T-helper 2 cell treated with Interferon-gamma antibody and Interleukin-4, amounts not matched to agents 100 ng/mL and 5 ng/mL, for 36 hours (primary cell): Measurements from ENCODE around the gene GPR176. TPM values are rescaled to one million over a fixed set of nuclear protein-coding genes. Genes with fewer than 3 reads are reported as not detected.

Experiments
- intact Hi-C: fragments of 100-400 bp; cut with micrococcal nuclease; formaldehyde crosslinking; loops from one replicate; pipeline ENCODE4 v1.15.1; 2023
- total RNA-seq: library from RNA; stranded (reverse); gene quantifications from 2 replicates; pipeline ENCODE4 v1.2.3, GENCODE V29; 2022

The GPR176 gene
- total RNA-seq, 1 donor from 2014 or later, result not detected

GRCh38 chr15:39860871-39861270 is 59.2 kb downstream of the GPR176 start:
- intact Hi-C loops, result no loop called here

GRCh38 chr15:39860200-39860599 is 59.9 kb downstream of the GPR176 start:
- intact Hi-C loops, result no loop called here

- intact Hi-C loops, result no loop called here
Measured at GRCh38 chr15:39859636-39860035, 60.4 kb downstream of the GPR176 start.

DNA sequence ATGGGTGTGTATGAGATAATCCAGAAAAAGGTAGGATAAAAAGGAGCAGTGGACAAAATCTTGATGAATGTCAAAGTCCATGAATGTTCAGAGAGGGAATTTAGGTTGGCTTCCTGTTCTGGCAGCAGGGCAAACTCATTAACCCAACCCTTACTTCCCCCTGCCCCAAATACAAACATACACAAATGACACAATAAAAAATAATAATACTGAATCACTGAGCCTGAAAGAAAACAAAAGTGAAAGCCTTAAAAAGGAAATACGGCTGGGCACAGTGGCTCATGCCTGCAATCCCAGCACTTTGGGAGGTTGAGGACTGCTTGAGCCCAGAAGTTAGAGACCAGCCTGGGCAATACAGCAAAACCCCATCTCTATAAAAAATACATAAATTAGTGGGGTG is 62.9 kb downstream of the GPR176 start:
- intact Hi-C loops, result no loop called here

DNA sequence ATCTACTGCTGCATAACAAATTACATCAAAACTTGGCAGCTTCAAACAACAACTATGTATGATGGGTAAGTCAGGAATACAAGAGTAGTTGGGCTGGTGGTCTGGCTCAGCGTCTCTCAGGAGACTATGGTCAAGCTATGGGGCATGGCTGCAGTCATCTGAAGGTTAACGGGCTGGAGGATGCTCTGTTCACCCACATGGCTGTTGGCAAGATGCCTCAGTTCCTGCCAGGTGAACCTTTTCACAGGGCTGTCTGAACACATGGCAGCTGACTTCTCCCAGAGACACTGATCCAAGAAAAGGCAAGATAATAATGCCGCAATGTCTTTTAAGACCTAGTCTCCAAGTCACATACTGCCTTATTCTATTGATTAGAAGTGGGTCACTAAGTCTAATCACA is 63.7 kb downstream of the GPR176 start:
- intact Hi-C loops, result no loop called here

DNA sequence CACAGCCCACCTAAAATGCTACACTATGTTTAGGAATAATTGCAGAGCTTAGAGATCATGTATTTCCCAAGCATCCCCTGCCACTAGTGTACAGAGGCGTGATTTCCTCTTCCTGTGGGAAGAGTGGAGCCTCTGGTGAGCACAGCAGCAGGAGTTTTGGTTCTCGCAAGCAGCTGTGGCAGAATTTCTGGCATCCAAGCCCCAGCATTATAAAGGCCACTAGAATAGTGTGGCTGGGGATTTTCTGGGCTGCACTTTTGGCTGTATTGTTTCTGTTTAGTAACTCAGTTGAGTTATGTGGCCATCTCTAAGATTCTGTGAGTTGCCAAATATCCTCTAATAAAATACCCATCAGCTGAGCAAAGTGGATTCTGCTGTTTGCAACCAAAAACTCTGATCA is 64.7 kb downstream of the GPR176 start:
- intact Hi-C loops, result no loop called here

GRCh38 chr15:39854161-39854560 is 65.9 kb downstream of the GPR176 start:
- intact Hi-C loops, result no loop called here

GRCh38 chr15:39852250-39852649 is 67.8 kb downstream of the GPR176 start:
- intact Hi-C loops, result no loop called here

- intact Hi-C loops, result no loop called here
Measured at GRCh38 chr15:39851500-39852092, 68.5 kb downstream of the GPR176 start.

GRCh38 chr15:39850436-39850835 is 69.6 kb downstream of the GPR176 start:
- intact Hi-C loops, result no loop called here

DNA sequence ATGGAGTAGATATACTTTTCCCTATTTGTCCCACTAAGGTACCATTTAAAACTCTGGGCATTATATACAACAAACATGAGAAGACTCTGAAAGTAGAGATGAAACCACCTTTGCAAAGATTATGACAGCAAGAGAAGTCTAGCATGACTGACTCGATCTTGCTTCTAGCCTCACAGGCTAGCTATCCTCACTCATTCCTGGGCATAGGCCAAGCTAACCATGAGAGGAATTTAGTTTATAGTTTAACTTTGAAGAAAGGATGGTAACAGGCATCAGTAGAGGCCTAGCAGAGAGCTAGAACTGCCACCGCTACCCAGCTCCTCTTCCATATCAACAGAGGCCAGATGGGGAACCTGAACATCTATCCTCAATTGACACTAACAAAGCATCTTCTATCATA is 74.0 kb downstream of the GPR176 start:
- intact Hi-C loops, result no loop called here

DNA sequence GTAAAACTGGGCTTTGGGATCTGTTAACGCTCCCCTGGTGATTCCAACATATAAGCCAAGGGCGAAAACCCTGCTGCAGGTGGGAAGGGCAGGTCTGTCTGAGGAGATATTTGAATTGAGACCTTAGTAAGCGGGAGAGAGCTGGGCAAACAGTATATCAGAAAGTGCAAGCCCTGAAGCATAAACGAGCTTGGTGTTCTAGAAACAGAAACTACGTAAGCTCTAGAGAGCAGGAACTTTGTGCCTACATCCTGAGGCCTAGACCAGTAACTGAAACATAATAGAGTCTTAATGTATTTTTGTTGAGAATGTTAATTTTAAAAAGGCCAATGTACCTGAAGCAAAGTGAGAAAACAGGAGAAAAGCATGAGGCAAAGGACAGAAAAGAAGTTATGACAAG is 74.5 kb downstream of the GPR176 start:
- intact Hi-C loops, result no loop called here

DNA sequence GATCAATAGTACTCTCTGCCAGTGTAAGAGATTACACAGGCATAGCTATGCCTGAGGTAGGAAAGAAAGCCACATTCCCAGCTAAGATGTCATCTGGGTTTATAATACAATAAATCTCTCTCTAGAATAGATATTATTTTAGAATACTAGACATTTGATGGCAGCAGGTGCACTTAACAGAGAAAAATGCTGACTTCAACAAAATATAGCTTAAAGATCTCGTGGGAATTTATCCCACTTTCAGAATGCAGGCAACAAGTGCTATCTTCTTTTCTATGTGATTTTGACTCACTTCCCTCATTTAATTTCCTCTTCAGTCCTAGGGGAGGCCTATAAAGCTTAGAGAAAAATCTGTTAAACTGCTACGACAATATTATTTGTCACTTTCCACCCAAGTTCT is 76.5 kb downstream of the GPR176 start:
- intact Hi-C loops, result no loop called here

DNA sequence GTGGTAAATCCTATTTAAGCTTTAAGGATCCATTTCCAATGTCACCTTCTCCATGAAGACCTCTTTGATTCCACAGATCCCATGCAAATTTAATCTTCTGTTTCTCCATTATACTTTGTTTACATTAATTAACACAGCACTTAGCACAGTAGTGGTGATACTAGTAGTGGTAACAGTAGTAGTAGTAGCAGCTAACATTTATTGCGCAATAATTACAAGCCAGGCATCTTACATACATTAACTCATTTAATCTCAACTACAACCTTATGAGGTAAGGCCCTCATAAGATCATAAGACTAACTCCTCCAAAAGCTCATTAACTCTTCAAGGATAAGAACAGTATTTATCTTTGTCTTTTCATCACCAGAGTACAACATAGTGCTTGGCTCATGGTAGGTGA is 82.6 kb downstream of the GPR176 start:
- intact Hi-C loops, result no loop called here

DNA sequence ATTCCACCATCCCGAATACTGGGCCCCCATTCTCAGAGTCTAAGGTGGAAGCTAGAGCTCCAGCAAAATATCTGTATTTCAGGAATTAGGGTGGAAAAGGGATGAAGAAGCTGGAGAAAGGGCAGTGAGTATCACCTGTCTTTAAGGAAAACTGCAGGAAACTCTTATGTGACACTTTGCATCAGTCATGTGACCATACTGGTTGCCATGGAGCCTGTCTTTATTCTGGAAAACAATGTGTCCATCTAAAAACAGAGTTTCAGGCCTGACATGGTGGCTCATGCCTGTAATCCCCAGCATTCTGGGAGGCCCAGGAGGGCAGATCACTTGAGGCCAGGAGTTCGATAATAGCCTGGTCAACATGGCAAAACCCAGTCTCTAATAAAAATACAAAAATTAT is 84.5 kb downstream of the GPR176 start:
- intact Hi-C loops, result no loop called here

- intact Hi-C loops, result no loop called here
Measured at GRCh38 chr15:39834256-39834655, 85.8 kb downstream of the GPR176 start.

DNA sequence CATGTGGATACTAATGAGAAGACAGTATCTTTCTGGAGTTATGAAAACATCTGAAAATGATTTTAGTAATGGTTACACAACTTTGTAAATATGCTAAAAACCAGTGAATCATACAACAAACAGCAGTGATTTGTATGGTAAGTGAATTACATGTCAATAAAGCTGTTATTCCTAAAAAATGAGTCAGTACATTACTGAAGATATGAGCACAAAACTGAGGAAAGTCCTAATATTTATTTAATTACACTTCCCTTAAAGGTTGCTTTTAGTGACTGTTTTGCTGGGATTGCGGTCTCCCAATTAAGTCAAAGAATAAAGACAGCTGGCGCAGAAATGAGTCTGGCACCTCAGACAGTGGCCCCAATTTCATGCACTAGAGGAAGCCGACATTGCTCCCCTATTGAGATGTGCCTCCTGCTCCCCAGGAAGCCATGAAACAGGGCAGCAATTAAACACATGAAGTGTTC is 86.5 kb downstream of the GPR176 start:
- intact Hi-C loops, result no loop called here

- intact Hi-C loops, result no loop called here
Measured at GRCh38 chr15:39830166-39830565, 89.9 kb downstream of the GPR176 start.

DNA sequence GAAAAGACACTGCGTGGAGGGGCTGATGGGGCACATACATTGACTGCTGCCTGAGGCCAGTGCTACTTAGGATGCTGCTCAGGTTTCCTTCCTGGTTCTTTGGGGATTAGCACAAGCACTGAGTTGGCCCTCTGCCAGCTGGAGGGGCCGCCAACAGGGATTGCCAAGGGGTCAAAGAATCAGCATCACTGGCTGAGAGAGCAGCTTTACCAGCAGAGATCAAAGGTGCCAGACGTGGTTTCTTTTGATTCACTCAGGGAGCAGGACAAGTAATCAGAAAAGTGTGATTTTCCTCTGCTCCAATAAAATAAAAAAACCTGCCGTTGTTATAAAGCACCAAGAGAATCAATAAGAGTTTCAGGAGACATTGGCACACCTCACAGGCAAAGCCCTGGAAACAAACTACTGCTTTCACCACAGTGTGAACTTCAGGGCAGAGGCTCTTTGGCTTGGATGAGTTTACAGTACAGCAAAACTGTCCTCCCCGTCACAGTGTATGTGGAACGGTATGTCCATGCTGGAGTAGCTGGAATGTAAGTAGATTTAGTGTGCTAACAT is 91.6 kb downstream of the GPR176 start:
- intact Hi-C loops, result no loop called here

- intact Hi-C loops, result no loop called here
Measured at GRCh38 chr15:39826975-39827374, 93.1 kb downstream of the GPR176 start.

- intact Hi-C loops, result no loop called here
Measured at GRCh38 chr15:39823634-39824033, 96.4 kb downstream of the GPR176 start.

GRCh38 chr15:39820050-39820602 is 99.9 kb downstream of the GPR176 start:
- intact Hi-C loops, result no loop called here

GRCh38 chr15:39819533-39819932 is 100.5 kb downstream of the GPR176 start:
- intact Hi-C loops, result no loop called here
